GM23248 (cell line): ENCODE measurements around the gene HOXA6.

ENCODE experiments used
- EZH2 ChIP-seq: fragments of 200-600 bp; sonication (generic); IDR thresholded peaks from 2 replicates; pipeline ENCODE4 v1.6.1; 2018; ENCODE audit warnings: antibody characterized with exemption, mild to moderate bottlenecking; ENCODE audit not compliant: insufficient read depth, poor library complexity, severe bottlenecking
- EZH2phosphoT487 ChIP-seq: fragments of 200-600 bp; sonication (generic); IDR thresholded peaks from 2 replicates; pipeline ENCODE4 v1.6.1; 2018; ENCODE audit warnings: antibody characterized with exemption, moderate library complexity, mild to moderate bottlenecking, low read depth; ENCODE audit not compliant: insufficient read depth

GRCh38 chr7:27160145-27160545 lies 12.6 kb upstream of the HOXA6 start:
- TF ChIP-seq EZH2phosphoT487 = no peak
- TF ChIP-seq EZH2 = no peak
